ENCODE results near the gene OVOL3. TPM values are rescaled to one million over a fixed set of nuclear protein-coding genes. Genes with fewer than 3 reads are reported as not detected.

OVOL3 gene
- total RNA-seq, result not detected

DNA sequence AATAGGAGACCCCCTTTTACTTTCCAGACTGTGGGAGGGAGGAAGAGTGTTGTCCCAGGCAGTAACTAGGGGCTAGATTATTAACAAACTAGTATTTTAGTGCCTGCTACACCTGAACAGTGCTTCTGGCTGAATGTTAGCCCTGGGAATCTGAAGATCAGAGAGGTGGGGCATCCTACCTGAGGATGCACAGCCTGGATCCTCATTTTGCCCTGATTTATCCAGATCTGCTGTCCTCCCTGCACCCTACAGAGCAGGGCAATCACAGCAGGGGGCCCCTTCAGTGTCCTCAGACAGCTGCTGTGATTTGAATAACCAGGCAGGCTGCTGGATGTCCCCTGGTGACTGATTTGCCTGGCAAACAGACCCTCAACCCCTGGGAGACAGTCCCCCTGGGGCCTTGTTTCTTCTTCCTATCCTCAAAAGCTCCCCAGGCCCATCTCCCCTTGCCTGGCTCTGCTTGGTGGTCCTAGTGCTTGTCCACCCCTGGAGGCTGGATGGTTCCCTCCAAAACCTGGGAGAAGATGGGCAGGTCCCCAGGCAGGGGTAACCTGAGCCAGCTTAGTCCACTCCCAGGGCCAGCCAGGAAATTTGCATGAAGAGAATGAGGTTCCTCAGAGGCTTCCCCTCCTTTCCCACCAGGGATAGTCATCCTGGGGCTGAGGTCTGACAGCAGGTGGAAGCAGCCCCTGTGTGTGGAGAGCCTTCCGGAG lies at the start of gene OVOL3:
Gene OVOL3, plus strand, starts transcription at position 657 of the 713 bp plus-strand sequence. CDS start 60 bp downstream, outside the sequence.
- TF ChIP-seq, protein P1, sequence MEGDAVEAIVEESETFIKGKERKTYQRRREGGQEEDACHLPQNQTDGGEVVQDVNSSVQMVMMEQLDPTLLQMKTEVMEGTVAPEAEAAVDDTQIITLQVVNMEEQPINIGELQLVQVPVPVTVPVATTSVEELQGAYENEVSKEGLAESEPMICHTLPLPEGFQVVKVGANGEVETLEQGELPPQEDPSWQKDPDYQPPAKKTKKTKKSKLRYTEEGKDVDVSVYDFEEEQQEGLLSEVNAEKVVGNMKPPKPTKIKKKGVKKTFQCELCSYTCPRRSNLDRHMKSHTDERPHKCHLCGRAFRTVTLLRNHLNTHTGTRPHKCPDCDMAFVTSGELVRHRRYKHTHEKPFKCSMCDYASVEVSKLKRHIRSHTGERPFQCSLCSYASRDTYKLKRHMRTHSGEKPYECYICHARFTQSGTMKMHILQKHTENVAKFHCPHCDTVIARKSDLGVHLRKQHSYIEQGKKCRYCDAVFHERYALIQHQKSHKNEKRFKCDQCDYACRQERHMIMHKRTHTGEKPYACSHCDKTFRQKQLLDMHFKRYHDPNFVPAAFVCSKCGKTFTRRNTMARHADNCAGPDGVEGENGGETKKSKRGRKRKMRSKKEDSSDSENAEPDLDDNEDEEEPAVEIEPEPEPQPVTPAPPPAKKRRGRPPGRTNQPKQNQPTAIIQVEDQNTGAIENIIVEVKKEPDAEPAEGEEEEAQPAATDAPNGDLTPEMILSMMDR (IDR thresholded peaks at IDR 0.05; ENCODE audit: low read depth), result no peak

DNA sequence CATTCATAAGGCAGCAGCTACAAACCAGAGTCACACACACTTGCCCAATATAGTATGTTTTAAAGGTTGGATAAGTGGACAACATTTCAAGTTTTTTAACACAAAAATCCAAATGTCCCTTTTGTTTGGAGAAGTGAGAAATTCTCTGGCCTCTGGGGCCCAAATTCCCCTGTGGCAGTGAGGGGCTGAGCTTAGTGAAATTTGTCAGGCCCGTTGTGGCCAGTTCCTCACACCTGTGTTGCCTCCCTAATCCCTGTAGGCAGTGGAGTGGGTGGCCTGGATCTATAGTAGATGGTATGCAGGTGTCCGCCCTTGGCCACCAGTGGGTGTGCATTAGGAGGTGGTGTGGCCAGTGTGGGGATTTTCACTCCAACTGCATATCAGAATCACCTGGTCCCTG lies 49.6 kb upstream of the OVOL3 start:
- TF ChIP-seq, protein P1 (IDR thresholded peaks at IDR 0.05; ENCODE audit: low read depth), result no peak

DNA sequence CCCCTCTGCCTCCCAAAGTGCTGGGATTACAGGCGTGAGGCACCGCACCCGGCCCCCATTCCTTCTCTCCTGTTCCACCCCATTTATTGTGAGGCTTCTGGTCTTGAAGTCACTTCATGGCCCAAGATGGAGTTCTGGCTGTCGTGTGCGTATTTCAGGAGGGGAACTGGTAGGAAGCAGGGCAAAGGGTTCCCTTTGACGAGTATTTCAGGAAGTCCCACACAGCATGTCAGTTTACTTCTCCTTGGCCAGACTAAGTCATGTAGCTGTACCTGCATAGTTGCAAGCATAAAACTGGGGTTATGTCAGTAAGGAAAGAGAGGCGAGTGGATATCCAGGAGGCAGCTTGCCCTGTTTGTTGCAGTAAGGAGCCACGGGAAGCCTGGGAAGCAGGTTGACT lies 46.1 kb upstream of the OVOL3 start:
- TF ChIP-seq, protein P1 (IDR thresholded peaks at IDR 0.05; ENCODE audit: low read depth), result no peak

DNA sequence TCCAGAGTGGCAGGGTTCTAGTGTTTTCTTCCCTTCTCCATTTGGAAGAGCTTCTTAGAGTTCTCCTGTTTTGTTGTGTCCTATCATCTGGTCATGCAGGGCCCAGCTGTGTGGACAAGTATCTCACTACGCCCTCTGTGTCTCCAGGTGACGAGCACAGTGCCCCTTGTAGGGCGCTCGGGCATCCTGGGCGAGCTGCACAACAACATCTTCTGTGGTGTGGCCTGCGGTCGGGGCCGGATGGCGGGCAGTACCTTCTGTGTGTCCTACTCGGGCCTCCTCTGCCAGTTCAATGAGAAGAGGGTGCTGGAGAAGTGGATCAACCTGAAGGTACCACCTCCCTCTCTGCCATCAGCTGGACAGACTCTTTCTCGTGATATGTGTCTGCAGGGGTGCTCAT lies 43.3 kb upstream of the OVOL3 start:
- TF ChIP-seq, protein P1 (IDR thresholded peaks at IDR 0.05; ENCODE audit: low read depth), result no peak

DNA sequence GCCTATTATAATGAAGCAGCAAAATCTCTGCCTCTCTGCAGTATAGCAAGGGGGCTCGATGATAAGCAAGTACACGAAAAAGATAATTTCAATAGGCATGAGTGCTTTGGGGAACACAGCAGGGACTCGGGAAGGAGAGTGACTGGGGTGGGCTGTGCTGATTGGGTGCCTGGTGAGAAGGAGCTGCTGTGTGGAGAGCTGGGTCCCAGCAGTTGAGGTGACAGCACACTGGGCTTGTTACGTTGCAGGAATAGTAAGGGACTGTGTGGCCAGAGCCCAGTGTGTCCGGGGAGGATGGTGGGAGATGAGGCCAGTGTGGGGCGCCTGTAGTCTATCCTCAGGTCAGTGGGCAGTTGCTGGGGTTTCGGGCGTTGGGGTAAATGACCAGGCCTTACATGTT lies 38.9 kb upstream of the OVOL3 start:
- TF ChIP-seq, protein P1 (IDR thresholded peaks at IDR 0.05; ENCODE audit: low read depth), result no peak

DNA sequence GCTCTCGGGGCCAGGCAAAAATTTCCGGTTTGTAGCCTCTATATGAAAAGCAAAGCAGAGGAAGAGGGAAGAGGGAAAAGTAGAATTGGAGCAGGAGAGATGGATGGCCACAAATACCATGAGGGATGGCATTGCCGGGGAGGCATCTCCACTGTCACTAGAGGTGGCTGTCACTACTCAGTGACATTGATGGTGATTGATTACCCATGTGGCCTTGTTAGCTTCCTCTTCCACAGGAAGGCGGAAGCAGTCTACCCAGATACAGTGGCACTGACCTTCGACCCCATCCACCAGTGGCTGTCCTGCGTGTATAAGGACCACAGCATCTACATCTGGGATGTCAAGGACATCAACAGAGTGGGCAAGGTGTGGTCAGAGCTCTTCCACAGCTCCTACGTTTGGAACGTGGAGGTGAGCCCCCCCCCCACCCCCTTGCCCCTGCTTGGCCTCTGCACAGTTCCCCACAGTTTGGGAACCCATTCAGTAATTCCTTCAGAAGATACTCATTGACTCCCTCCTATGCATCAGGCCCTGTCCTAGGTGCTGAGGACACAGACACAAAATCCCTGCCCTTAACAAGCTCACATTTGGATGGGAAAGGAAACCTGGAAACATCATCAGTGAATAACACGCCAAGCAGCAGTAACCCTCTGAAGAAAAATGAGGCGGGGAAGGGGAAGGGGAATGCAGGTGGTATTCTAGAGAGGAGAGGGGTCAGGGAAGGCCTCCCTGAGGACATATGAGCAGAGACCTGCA lies 37.6 kb upstream of the OVOL3 start:
- TF ChIP-seq, protein P1 (IDR thresholded peaks at IDR 0.05; ENCODE audit: low read depth), result no peak

DNA sequence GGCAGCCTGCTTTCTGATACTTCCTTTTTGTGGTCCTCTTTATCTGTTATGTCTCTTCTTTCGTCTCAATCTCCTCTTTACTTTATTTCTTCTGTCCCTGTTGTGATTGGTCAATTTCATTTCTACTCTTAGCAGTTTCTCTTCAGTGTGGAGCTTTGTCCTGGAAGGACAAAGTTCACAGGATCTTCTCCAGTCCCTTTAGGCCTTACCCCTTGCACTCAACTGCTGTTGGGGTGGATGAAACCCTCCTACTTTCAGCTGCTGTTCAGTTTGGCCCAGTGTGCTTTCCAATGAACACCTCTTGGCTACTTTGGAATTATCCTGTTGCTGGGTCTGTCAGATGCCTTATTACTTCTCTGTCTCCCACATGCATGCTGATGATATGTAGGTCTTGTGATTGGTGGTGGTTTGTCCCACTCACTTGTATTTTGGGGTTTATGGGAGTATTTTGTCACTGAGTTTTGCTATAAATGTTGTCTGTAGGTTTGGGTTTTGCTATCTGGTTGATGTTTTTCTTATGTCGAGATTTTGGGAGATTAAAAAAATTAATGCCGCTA lies 31.5 kb upstream of the OVOL3 start:
- TF ChIP-seq, protein P1 (IDR thresholded peaks at IDR 0.05; ENCODE audit: low read depth), result no peak
